Thyroid gland (tissue), 4 donors: ENCODE measurements around the gene SIVA1. TPM values are rescaled to one million over a fixed set of nuclear protein-coding genes. Genes with fewer than 3 reads are reported as not detected.

Source experiments
- DNase-seq, 2 donors: peaks; one replicate each; pipeline ENCODE4 v3.0.0-alpha.2; 2019
- H3K27ac ChIP-seq, 3 donors: fragments of 200-600 bp; sonication (generic); 1 replicate in 2 of 3; 2 replicates in 1 of 3; pipeline ENCODE4 v1.5.1; 2016 to 2019; ENCODE audit warnings: mild to moderate bottlenecking in 1 of 3, moderate library complexity in 1 of 3
- H3K27me3 ChIP-seq: fragments of 200-600 bp; sonication (generic); one replicate; pipeline ENCODE4 v1.5.1; 2019
- H3K36me3 ChIP-seq, 2 donors: fragments of 200-600 bp; sonication (generic); one replicate each; pipeline ENCODE4 v1.5.1; 2016 to 2019
- H3K4me1 ChIP-seq, 2 donors: fragments of 200-600 bp; sonication (generic); one replicate each; pipeline ENCODE4 v1.5.1; 2017 to 2019
- H3K4me3 ChIP-seq, 3 donors: fragments of 200-600 bp; sonication (generic); replicated peaks in 1 of 3; 1 replicate in 2 of 3; 2 replicates in 1 of 3; pipeline ENCODE4 v1.5.1; 2016; ENCODE audit warnings: mild to moderate bottlenecking in 1 of 3
- H3K9me3 ChIP-seq: fragments of 200-600 bp; sonication (generic); one replicate; pipeline ENCODE4 v1.5.1; 2017
- POLR2A ChIP-seq, 2 donors: fragments of 450-650 bp; IDR thresholded peaks; one replicate each; pipeline ENCODE4 v1.6.1; 2017; ENCODE audit warnings: antibody characterized with exemption in 2 of 2, mild to moderate bottlenecking in 2 of 2, moderate library complexity in 1 of 2
- WGBS, 2 donors: methylation state at CpG; one replicate each; pipeline ENCODE4 v1.1.5; 2017; 5-methylcytosine and 5-hydroxymethylcytosine counted together
- intact Hi-C: fragments of 100-400 bp; cut with DNase I; formaldehyde crosslinking; loops from one replicate; pipeline ENCODE4 v1.15.1; 2023
- total RNA-seq, 4 donors: library from RNA; depleted of rRNA; stranded (reverse); fragments of >200 nt; gene quantifications; one replicate each; pipeline ENCODE4 v1.2.3, GENCODE V29; 2016
- TF ChIP-seq, protein P1 (sequence below), 6 experiments: fragments of 200-600 bp in 3 of 6; fragments of 450-650 bp in 3 of 6; sonication (generic) in 3 of 6; IDR thresholded peaks; one replicate each; pipeline ENCODE4 v1.5.1; 2016 to 2019; ENCODE audit warnings: antibody characterized with exemption in 6 of 6, mild to moderate bottlenecking in 2 of 6, inconsistent platforms in 1 of 6, moderate library complexity in 1 of 6

SIVA1 gene, protein sequence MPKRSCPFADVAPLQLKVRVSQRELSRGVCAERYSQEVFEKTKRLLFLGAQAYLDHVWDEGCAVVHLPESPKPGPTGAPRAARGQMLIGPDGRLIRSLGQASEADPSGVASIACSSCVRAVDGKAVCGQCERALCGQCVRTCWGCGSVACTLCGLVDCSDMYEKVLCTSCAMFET
- 100 to 1,000 TPM; 137 to 388 (median 239) TPM for total RNA-seq

DNA sequence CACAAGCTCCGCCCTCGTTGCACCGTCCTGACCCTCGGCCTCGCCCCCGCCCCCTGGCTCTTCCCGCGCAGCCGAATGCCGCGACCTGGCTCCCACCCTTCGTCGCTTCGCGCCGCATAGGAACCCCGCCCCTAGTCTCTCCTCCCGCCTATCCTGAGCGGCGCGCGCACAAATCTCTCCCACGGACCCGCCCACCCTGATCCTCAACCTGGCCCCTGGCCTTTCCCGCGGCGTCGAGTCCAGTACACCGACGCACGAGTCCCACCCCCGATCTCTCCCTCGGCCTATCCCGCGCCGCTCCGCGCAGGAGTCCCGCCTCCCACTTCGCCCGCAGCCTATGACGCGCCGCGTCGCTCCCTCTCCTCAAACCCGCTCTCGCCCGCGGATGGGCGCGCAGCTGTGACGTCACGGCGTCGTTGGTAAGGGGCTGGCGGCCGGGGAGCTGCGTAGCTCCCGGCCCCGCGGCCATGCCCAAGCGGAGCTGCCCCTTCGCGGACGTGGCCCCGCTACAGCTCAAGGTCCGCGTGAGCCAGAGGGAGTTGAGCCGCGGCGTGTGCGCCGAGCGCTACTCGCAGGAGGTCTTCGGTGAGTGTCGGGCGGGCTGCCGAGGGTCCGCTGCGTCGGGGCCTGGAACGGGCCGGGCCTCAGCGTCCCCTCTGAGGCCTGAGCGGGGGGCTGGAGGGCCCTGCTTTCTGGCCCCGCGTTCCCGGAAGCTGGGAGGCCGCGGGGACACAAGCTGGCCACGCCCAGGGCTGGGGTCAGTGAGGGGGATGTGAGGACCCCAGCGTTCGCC, at the start of gene SIVA1:
SIVA1 (plus strand) TSS at position 413 of the 793 bp plus-strand sequence; CDS start at position 468, 55 bp downstream.
- peak; percentile 100 for DNase-seq
- TF ChIP-seq, protein P1, sequence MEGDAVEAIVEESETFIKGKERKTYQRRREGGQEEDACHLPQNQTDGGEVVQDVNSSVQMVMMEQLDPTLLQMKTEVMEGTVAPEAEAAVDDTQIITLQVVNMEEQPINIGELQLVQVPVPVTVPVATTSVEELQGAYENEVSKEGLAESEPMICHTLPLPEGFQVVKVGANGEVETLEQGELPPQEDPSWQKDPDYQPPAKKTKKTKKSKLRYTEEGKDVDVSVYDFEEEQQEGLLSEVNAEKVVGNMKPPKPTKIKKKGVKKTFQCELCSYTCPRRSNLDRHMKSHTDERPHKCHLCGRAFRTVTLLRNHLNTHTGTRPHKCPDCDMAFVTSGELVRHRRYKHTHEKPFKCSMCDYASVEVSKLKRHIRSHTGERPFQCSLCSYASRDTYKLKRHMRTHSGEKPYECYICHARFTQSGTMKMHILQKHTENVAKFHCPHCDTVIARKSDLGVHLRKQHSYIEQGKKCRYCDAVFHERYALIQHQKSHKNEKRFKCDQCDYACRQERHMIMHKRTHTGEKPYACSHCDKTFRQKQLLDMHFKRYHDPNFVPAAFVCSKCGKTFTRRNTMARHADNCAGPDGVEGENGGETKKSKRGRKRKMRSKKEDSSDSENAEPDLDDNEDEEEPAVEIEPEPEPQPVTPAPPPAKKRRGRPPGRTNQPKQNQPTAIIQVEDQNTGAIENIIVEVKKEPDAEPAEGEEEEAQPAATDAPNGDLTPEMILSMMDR (IDR thresholded peaks at IDR 0.05), result peak in 1 of 6 experiments; percentile 29
- TF ChIP-seq POLR2A (IDR thresholded peaks at IDR 0.05), result peak; percentile 60 to 90
- Histone ChIP-seq H3K4me3 (peak within 1 kb of the TSS; percentile 67 to 94 (median 86)), H3K9me3 (no peaks in the 10 kb centered on the region), H3K4me1 (peaks cover 16 to 21% of the 10 kb centered on the region in 2 donors), H3K27me3 (no peaks in the 10 kb centered on the region), H3K36me3 (peaks cover 17 to 19% of the 10 kb centered on the region in 2 donors), H3K27ac (peak within 1 kb of the TSS; percentile 17 to 73 (median 70))
- intact Hi-C loops, result no loop called here
- 0% methylated on average over 32 to 41 of the region's 95 CpGs for WGBS, 2 donors

DNA sequence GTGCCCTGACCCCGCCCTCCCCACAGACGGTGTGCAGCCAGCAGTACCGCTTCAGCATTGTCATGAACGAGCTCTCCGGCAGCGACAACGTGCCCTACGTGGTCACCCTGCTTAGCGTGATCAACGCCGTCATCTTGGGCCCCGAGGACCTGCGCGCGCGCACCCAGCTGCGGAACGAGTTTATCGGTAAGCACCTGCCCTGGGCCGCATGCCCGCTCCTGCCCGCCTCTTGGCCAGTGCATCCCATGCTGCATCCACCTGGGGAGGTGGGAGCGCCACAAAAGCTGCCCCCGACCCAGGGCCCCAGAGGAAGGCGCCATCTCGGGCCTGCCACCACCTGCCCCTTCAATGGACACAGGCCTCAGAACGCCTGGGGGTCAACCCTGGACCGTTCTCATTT, 49.7 kb upstream of the SIVA1 start:
- WGBS, 2 donors, result 94 to 95% methylated on average over 22 to 28 of the region's 28 CpGs

DNA sequence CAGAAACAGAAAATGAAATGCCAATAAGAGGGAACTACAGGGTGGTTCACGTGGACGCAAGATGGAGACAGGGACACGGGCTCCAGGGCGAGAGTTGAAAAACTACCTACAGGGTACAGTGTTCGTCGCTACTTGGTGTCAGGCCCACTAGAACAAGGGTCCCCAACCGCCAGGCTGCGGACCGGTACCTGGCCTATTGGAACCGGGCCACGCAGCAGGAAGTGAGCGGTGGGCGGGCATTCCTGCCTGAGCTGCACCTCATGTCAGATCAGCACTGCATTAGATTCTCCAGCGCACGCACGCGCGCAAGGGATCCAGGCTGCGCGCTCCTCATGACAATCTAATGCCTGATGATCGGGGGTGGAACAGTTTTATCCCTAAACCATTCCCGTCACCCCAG, 48.7 kb upstream of the SIVA1 start:
- 96 to 97% methylated on average over 22 of the region's 22 CpGs for WGBS, 2 donors
- DNase-seq, result no peak
- Histone ChIP-seq H3K4me3 (no peak overlapping the region), H3K36me3 (peaks cover 6 to 25% of the 10 kb centered on the region in 2 donors), H3K27ac (no peak overlapping the region), H3K9me3 (no peaks in the 10 kb centered on the region), H3K27me3 (no peaks in the 10 kb centered on the region), H3K4me1 (peaks cover 0 to 6% of the 10 kb centered on the region in 2 donors)
- TF ChIP-seq, protein P1 (IDR thresholded peaks at IDR 0.05), result no peak
- TF ChIP-seq POLR2A (IDR thresholded peaks at IDR 0.05), result no peak
- intact Hi-C loops, result no loop called here

More for the DNA sequence above, 49.7 kb upstream of the SIVA1 start:
- no peak for DNase-seq
- Histone ChIP-seq H3K4me1 (peaks cover 0 to 16% of the 10 kb centered on the region in 2 donors), H3K4me3 (no peak overlapping the region), H3K9me3 (no peaks in the 10 kb centered on the region), H3K27ac (no peak overlapping the region), H3K36me3 (peaks cover 6 to 25% of the 10 kb centered on the region in 2 donors), H3K27me3 (no peaks in the 10 kb centered on the region)
- TF ChIP-seq, protein P1 (IDR thresholded peaks at IDR 0.05), result no peak
- TF ChIP-seq POLR2A (IDR thresholded peaks at IDR 0.05), result no peak
- intact Hi-C loops, result no loop called here

DNA sequence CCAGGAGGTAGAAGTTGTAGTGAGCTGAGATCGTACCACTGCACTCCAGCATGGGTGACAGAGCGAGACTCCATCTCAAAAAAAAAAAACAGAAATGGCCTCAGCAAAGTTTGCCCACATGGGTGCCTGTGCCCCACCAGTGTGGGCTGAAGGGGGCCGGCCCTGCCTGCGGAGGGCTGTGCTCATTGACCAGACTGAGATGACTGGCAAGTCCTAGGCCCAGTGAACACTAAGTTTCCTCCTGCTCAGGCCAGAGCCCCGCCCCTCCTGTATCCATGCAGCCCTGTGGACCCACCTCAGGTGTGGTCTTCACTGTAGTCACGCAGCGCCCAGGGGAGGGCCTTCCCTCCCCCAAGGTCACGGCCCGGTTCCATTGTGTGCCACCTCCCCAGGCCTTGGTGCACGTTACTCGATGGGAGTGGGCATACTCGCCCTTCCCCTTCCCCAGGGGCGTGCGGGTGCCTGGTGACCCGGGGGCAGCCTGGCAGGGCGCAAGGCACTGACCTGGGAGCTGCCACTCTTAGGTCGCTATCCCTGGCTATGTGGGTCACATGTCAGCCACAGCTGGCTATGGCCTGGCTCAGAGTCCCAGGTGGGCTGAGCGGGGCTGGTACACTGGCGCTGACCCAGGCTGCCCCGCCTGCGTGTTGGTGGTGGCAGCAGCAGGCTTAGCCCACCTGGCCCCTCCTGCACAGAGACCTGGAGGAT, 47.5 kb upstream of the SIVA1 start:
- H3K9me3 ChIP-seq, result no peaks in the 10 kb centered on the region
- WGBS, 2 donors, result 83 to 88% methylated on average over 5 to 8 of the region's 21 CpGs
- no peaks in the 10 kb centered on the region for H3K27me3 ChIP-seq
- no peak for DNase-seq
- no peak overlapping the region for H3K27ac ChIP-seq
- intact Hi-C loops, result no loop called here
- peaks cover 9 to 25% of the 10 kb centered on the region in 2 donors for H3K36me3 ChIP-seq
- no peak for TF ChIP-seq POLR2A (IDR thresholded peaks at IDR 0.05)
- TF ChIP-seq, protein P1 (IDR thresholded peaks at IDR 0.05), result no peak
- H3K4me1 ChIP-seq, result no peaks in the 10 kb centered on the region
- no peak overlapping the region for H3K4me3 ChIP-seq
